IMR-90 (cell line): ENCODE results near the gene ZKSCAN1. TPM values are rescaled to one million over a fixed set of nuclear protein-coding genes. Genes with fewer than 3 reads are reported as not detected.

ENCODE experiments used
- ATAC-seq: fragments of 200-7000 bp; cut with Tn5 transposase; 2 replicates; pipeline ENCODE4 v1.9.1; 2020; ENCODE audit warnings: low read depth, mild to moderate bottlenecking, moderate library complexity
- BruUV-seq: library from RNA; stranded (reverse); fragments of 400-500 nt; replicated peaks from 2 replicates; lab custom pipeline; 2021; lab: Mats Ljungman, UMichigan
- CTCF ChIA-PET: fragments of 300-600 bp; formaldehyde crosslinking; extraction: SDS; loops from one replicate; lab custom pipeline; 2021; ENCODE audit warnings: antibody characterized with exemption; lab: Yijun Ruan, JAX
- POLR2A ChIA-PET: fragments of 300-600 bp; sonication (Branson Sonifier 250); formaldehyde crosslinking; loops from one replicate; lab custom pipeline; 2022; ENCODE audit warnings: antibody characterized with exemption; ENCODE audit not compliant: unreplicated experiment; lab: Charles Lee
- DNase-seq: peaks from one replicate; pipeline ENCODE4 v3.0.0; 2013
- H2AFZ ChIP-seq: replicated peaks from 2 replicates; pipeline ENCODE3; 2013; ENCODE audit warnings: low read length, mild to moderate bottlenecking; ENCODE audit not compliant: poor library complexity
- H2AK5ac ChIP-seq: 2 replicates; pipeline ENCODE4 v1.6.1; 2013; ENCODE audit warnings: low read depth, low read length, inconsistent platforms
- H2AK9ac ChIP-seq: replicated peaks from 2 replicates; pipeline ENCODE3; 2013; ENCODE audit warnings: mild to moderate bottlenecking, low read depth, low read length, moderate library complexity; ENCODE audit not compliant: poor library complexity
- H2BK120ac ChIP-seq: 2 replicates; pipeline ENCODE4 v1.6.1; 2013; ENCODE audit warnings: low read depth, low read length, inconsistent platforms
- H2BK15ac ChIP-seq: 3 replicates; pipeline ENCODE4 v1.6.1; 2013; ENCODE audit warnings: low read depth, low read length, inconsistent platforms
- H2BK20ac ChIP-seq: 2 replicates; pipeline ENCODE4 v1.6.1; 2013; ENCODE audit warnings: low read depth, mild to moderate bottlenecking, inconsistent platforms, low read length, moderate library complexity
- H2BK5ac ChIP-seq: 2 replicates; pipeline ENCODE4 v1.6.1; 2013; ENCODE audit warnings: mild to moderate bottlenecking, low read depth, low read length, inconsistent platforms; ENCODE audit not compliant: poor library complexity, severe bottlenecking
- H3K14ac ChIP-seq: replicated peaks from 2 replicates; pipeline ENCODE4 v1.6.1; 2013; ENCODE audit warnings: low read depth, low read length, inconsistent platforms
- H3K18ac ChIP-seq: 2 replicates; pipeline ENCODE4 v1.6.1; 2013; ENCODE audit warnings: low read depth, low read length, control low read depth
- H3K23ac ChIP-seq: 2 replicates; pipeline ENCODE4 v1.6.1; 2013; ENCODE audit warnings: low read depth, low read length, inconsistent platforms
- H3K27ac ChIP-seq: 2 replicates; pipeline ENCODE4 v1.5.1; 2013; ENCODE audit warnings: mild to moderate bottlenecking, control low read depth, low read length; ENCODE audit not compliant: insufficient read depth
- H3K27me3 ChIP-seq: 2 replicates; pipeline ENCODE4 v1.6.1; 2013; ENCODE audit warnings: low read length; ENCODE audit not compliant: control insufficient read depth, insufficient read depth
- H3K36me3 ChIP-seq: 2 replicates; pipeline ENCODE4 v1.6.1; 2013; ENCODE audit warnings: low read length, mixed read lengths; ENCODE audit not compliant: control insufficient read depth, insufficient read depth
- H3K4ac ChIP-seq: 2 replicates; pipeline ENCODE4 v1.6.1; 2013; ENCODE audit warnings: low read depth, low read length, inconsistent platforms
- H3K4me1 ChIP-seq: 2 replicates; pipeline ENCODE4 v1.6.1; 2013; ENCODE audit warnings: low read length, mixed read lengths; ENCODE audit not compliant: control insufficient read depth, insufficient read depth
- H3K4me2 ChIP-seq: 2 replicates; pipeline ENCODE4 v1.6.1; 2013; ENCODE audit warnings: low read depth, mild to moderate bottlenecking, control low read depth, low read length, moderate library complexity
- H3K4me3 ChIP-seq: 2 replicates; pipeline ENCODE4 v1.5.1; 2013; ENCODE audit warnings: low read depth, mild to moderate bottlenecking, control low read depth, low read length, moderate library complexity; ENCODE audit not compliant: insufficient read depth
- H3K56ac ChIP-seq: 2 replicates; pipeline ENCODE4 v1.6.1; 2013; ENCODE audit warnings: low read length, inconsistent platforms; ENCODE audit not compliant: insufficient read depth; ENCODE audit errors: extremely low read depth
- H3K79me1 ChIP-seq, 2 experiments: 2 replicates each; pipeline ENCODE4 v1.6.1; 2013; ENCODE audit warnings: low read length in 2 of 2, inconsistent platforms in 1 of 2, low read depth in 1 of 2
- H3K9ac ChIP-seq: 2 replicates; pipeline ENCODE4 v1.6.1; 2013; ENCODE audit warnings: low read depth, low read length, control low read depth
- H3K9me1 ChIP-seq: 2 replicates; pipeline ENCODE4 v1.6.1; 2013; ENCODE audit warnings: low read length, inconsistent platforms; ENCODE audit not compliant: insufficient read depth
- H3K9me3 ChIP-seq: 2 replicates; pipeline ENCODE4 v1.6.1; 2013; ENCODE audit warnings: low read length; ENCODE audit not compliant: control insufficient read depth, insufficient read depth
- H4K20me1 ChIP-seq: 2 replicates; pipeline ENCODE4 v1.6.1; 2013; ENCODE audit warnings: low read length, inconsistent platforms; ENCODE audit not compliant: insufficient read depth
- H4K5ac ChIP-seq: 2 replicates; pipeline ENCODE4 v1.6.1; 2013; ENCODE audit warnings: mild to moderate bottlenecking, low read depth, low read length, control low read depth
- H4K8ac ChIP-seq, 2 experiments: 2 replicates each; pipeline ENCODE4 v1.6.1; 2013; ENCODE audit warnings: low read depth in 2 of 2, low read length in 2 of 2, control low read depth in 1 of 2, inconsistent platforms in 1 of 2
- H4K91ac ChIP-seq: 2 replicates; pipeline ENCODE4 v1.6.1; 2013; ENCODE audit warnings: low read depth, low read length, inconsistent platforms; ENCODE audit not compliant: insufficient read depth
- CEBPB ChIP-seq: IDR thresholded peaks from 2 replicates; pipeline ENCODE4 v1.6.1; 2012; ENCODE audit warnings: low read depth, low read length, improper control_type of control experiment
- FOS ChIP-seq: fragments of 150-350 bp; IDR thresholded peaks from 2 replicates; pipeline ENCODE4 v1.6.1; 2016; ENCODE audit warnings: low read depth, low read length
- MAFK ChIP-seq: IDR thresholded peaks from 2 replicates; pipeline ENCODE4 v1.6.1; 2012; ENCODE audit warnings: low read depth, low read length, improper control_type of control experiment
- MXI1 ChIP-seq: IDR thresholded peaks from 2 replicates; pipeline ENCODE4 v1.6.1; 2012; ENCODE audit warnings: low read depth, mild to moderate bottlenecking, low read length, moderate library complexity, borderline replicate concordance
- POLR2A ChIP-seq: IDR thresholded peaks from 2 replicates; pipeline ENCODE4 v1.6.1; 2012; ENCODE audit warnings: mild to moderate bottlenecking, low read depth, low read length
- RAD21 ChIP-seq: IDR thresholded peaks from 2 replicates; pipeline ENCODE4 v1.6.1; 2012; ENCODE audit warnings: low read length, improper control_type of control experiment
- RCOR1 ChIP-seq: IDR thresholded peaks from 2 replicates; pipeline ENCODE4 v1.6.1; 2012; ENCODE audit warnings: mild to moderate bottlenecking, low read length, improper control_type of control experiment; ENCODE audit not compliant: insufficient replicate concordance
- RFX5 ChIP-seq: IDR thresholded peaks from 2 replicates; pipeline ENCODE4 v1.8.0; 2012; ENCODE audit warnings: low read depth, mild to moderate bottlenecking, low read length, moderate library complexity
- WGBS, 2 experiments: methylation state at CpG; one replicate each; pipeline versions ENCODE4 v1.1.5 to v1.1.7; 2013; ENCODE audit warnings: missing lambda C conversion rate in 2 of 2; ENCODE audit not compliant: insufficient read length in 1 of 2; ENCODE audit errors: extremely low coverage in 2 of 2; 5-methylcytosine and 5-hydroxymethylcytosine counted together
- dilution Hi-C: fragments of 300-500 bp; cut with HindIII; formaldehyde crosslinking; loops from one replicate; pipeline ENCODE4 v1.14.3; 2018; ENCODE audit warnings: low sequenced_read_pairs; ENCODE audit not compliant: unreplicated experiment
- in situ Hi-C: fragments of 300-500 bp; cut with MboI; formaldehyde crosslinking; loops from 3 replicates; pipeline ENCODE4 v1.14.3; 2019; ENCODE audit warnings: low sequenced_read_pairs, inconsistent platforms, mixed read lengths
- intact Hi-C: fragments of 100-400 bp; cut with micrococcal nuclease; formaldehyde crosslinking; loops from 2 replicates; pipeline ENCODE4 v1.10.0; 2022
- polyA plus RNA-seq, 3 experiments: library from polyadenylated mRNA; depleted of rRNA; stranded (reverse); fragments of >200 nt; gene quantifications; 2 replicates each; pipeline ENCODE4 v1.2.3, GENCODE V29; 2012; ENCODE audit warnings: low replicate concordance in 1 of 3
- total RNA-seq: library from RNA; depleted of rRNA; stranded (reverse); fragments of >200 nt; gene quantifications from 2 replicates; pipeline ENCODE4 v1.2.3, GENCODE V29; 2012

ZKSCAN1 gene
- total and polyA plus RNA-seq, 2 of the 4 experiments (the other 2 are of a cell fraction): 13.7 to 40.7 TPM

DNA sequence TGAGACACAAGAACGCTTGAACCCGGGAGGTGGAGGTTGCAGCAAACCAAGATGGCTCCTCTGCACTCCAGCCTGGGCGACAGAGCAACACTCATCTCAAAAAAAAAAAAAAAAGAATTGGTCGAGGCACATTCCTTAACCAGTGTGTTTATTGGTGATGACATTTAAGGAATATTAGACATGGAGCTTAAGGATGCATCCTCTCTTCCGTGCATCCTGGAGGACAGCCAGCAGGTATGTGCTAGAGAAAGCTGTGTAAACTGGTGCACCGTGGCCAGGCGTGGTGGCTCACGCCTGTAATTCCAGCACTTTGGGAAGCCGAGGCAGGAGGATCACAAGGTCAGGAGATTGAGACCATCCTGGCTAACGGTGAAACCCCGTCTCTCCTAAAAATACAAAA, 11.8 kb downstream of the ZKSCAN1 start:
- Histone ChIP-seq H3K9me1 (peaks cover 3% of the 10 kb centered on the region; the same call in 1 of the 2 replicates), H3K36me3 (peaks cover 69% of the 10 kb centered on the region), H3K14ac (no peak overlapping the region), H2AFZ (no peak overlapping the region), H2AK5ac (no peak overlapping the region), H2BK5ac (no peak overlapping the region), H4K91ac (no peak overlapping the region), H3K4me2 (no peak overlapping the region), H2BK20ac (no peak overlapping the region), H2BK120ac (no peak overlapping the region), H3K9ac (no peak overlapping the region), H3K56ac (no peak overlapping the region), H3K4ac (no peak overlapping the region), H4K5ac (no peak overlapping the region), H4K8ac (no peak overlapping the region), H2BK15ac (no peak overlapping the region), H3K9me3 (no peaks in the 10 kb centered on the region), H3K4me1 (no peaks in the 10 kb centered on the region), H3K27ac (no peak overlapping the region), H3K23ac (no peak overlapping the region), H2AK9ac (no peak overlapping the region), H3K4me3 (no peak overlapping the region), H3K27me3 (no peaks in the 10 kb centered on the region), H3K79me1 (peaks cover 37 to 68% of the 10 kb centered on the region in 2 experiments), H4K20me1 (peaks cover 5% of the 10 kb centered on the region; the same call in 1 of the 2 replicates), H3K18ac (no peak overlapping the region)
- no TSS peak for BruUV-seq
- 100% methylated on average over 1 of the region's 11 CpGs; no CpG with 5 or more reads in 1 of the 2 experiments for whole genome bisulfite sequencing, 2 experiments
- TF ChIP-seq POLR2A: no peak
- no peak for TF ChIP-seq CEBPB
- TF ChIP-seq RAD21: no peak
- no peak for TF ChIP-seq MAFK
- no peak for TF ChIP-seq RFX5
- no peak for TF ChIP-seq FOS
- no peak for TF ChIP-seq MXI1
- TF ChIP-seq RCOR1: no peak
- in situ Hi-C loops: no loop called here
- ChIA-PET CTCF (interaction anchor here (0.7 to 1.2 kb wide), 3 partner anchors 10 to 22 kb away, joined by 3 to 5 read pairs (median 3); partner anchors contain the start of genes ZKSCAN1 and ZSCAN21), POLR2A (no interaction called here)
- DNase-seq (no peak), ATAC-seq (no peak)
- dilution Hi-C loops: no loop called here
- intact Hi-C loops: no loop called here
